Measurements from ENCODE around the gene RAB41.
"Not testable (repeated sequence)": the region's sequence is repeated elsewhere in the genome, so short reads cannot be mapped to it uniquely, and the experiment has no call there.

RAB41 gene

DNA sequence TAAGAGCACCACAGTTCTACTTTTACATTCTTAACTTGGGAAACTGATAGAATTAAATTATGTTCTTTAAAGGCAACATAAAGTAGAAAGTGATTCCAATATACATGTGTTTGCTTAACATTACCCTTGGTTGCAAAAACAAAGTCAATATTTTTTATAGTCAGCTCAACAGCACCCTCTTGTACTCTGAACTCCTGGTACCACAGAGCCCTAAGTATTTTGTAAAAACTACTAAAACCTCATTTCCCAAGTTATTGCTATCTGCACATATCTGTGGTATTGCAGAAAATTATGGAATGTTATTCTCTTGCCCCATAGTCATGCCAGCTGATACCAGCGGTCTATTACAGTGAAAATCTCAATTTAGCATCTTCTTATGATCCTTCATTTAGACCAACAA is 10.8 kb downstream of the RAB41 start:
- no peak for DNase-seq

DNA sequence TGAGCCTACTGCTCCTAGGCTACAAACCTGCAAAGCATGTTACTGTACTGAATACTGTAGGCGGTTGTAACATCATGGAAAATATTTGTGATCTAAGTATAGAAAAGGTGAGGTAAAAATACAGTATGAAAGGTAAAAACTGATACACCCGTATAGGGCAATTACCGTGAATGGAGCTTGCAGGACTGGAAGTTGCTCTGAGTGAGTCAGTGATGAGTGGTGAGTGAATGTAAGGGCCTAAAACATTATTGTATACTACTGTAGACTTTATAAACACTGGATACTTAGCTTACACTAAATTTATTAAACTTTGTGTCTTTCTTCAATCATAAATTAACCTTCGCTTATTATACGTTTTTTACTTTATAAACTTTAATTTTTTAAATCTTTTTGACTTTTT is 11.6 kb downstream of the RAB41 start:
- DNase-seq: no peak

DNA sequence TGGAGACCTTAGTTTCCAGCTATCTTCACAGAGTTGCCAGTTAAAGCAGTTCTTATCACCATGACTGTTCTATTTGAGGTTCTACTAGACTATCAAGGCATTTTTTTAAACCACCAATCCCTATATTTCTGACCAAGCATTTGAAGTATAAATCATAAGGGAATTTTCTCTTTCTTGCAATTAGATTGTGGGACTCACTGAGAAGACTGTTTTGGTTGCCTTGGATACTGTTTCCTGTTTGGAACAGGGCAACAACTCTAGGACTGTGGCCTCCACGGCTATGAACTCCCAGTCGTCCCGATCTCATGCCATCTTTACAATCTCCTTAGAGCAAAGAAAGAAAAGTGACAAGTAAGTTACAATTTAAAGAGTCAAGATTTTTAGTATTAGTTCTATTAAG is 19.7 kb downstream of the RAB41 start:
- no peak for DNase-seq

DNA sequence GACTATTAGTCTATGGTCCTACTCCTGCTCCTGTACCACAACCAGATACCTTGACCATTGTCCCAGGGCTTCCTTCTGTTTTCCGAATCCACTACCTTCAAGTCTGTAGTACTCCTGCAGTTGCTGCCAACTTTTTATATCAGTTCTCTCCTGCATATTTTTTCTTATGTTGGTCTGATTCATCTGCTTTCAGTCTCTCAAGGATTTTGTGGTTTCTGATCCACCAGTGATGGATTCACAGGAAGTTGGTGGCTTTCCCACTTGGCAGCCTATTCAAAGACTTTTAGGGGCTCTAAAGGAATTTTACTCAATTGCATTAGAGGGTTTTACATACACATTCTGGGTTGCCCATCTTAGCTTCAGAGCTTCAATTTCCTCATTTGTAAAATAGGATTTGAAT is 31.5 kb downstream of the RAB41 start:
- no peak for DNase-seq

DNA sequence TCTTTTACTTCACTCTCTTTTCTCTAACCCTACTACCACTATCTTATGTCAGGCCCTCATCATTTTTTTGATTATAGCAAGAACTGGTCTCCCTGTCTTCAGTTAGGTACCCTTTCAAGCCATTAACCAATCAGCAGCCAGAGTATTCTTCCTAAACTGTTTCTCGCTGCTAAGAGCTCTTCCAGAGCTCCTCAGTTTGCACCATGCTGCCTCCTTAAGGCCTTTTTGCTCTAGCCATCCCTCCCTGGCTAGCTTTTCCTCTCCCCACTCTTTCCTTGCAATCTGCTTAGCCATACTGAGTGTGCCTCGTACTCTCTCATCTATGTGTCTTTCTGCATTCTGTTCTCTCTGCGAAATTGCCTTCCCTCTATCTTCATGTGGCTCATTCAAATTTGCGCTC is 40.8 kb downstream of the RAB41 start:
- no peak for DNase-seq

DNA sequence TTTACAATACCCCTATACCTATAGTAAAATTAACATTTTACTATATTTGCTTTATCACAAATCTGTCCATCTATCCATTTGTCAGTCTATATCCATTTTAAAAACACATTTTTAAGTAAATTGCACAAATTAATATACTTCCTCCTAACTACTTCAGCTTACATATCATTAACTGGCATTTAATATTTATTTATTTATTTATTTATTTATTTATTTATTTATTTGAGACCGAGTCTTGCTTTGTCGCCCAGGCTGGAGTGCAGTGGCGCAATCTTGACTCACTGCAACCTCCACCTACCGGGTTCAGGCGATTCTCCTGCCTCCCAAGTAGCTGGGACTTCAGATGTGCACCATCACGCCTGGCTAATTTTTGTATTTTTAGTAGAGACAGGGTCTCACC is 41.7 kb downstream of the RAB41 start:
- DNase-seq: not testable (repeated sequence)

DNA sequence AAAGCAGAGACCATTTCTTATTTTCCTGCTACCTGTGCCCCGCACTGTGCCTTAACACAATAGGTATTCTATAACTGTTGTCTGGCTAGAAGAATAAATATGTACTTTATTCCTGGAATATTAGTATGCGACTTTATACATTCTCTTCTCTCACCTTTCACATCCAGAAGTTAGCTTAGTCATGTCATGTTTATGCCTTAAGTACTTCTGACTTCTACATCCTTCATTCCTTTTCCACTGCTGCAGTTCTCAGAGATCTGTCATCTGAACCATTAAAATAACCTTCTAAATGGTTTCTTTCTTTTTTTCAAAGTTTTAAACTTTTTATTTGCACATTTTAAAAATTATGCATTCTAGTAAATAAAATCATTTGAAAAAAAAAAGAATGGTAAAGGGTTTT is 42.4 kb downstream of the RAB41 start:
- DNase-seq: no peak

GRCh38 chrX:70331161-70331560 is 49.2 kb downstream of the RAB41 start:
- no peak for DNase-seq

DNA sequence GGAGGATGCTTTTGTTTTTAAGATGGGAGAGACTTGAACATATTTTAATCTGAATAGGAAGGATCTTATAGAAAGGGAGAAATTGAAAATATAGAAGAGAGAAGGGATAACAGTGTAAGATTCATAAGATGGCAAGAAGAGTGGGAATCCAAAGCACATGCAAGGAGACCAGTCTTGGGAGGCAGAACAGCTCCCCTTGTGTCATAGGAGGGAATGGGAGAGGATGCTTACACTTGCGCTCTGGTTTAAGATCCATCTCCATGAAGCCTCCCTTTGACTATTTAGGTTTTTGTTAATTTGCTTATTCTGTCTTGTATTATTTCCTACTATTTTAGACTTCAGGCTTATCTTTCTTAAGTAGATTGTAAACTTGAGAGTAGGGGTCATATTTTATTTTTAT is 50.6 kb downstream of the RAB41 start:
- DNase-seq: no peak

Measured in SHP77 (cell line).